Motor neuron (in vitro differentiated cells): ENCODE data around the gene LMO7. TPM values are rescaled to one million over a fixed set of nuclear protein-coding genes. Genes with fewer than 3 reads are reported as not detected.

Experiments
- ATAC-seq, 8 experiments: fragments of 200-7000 bp; cut with Tn5 transposase; replicated peaks in 6 of 8; 2 replicates each; pipeline ENCODE4 v1.8.0; 2021; ENCODE audit warnings: mild to moderate bottlenecking in 8 of 8, moderate library complexity in 8 of 8
- H3K27ac ChIP-seq, 2 donors: fragments of 250-450 bp; sonication (Bioruptor Pico); 2 replicates each; pipeline ENCODE4 v1.9.0; 2021; ENCODE audit warnings: antibody characterized with exemption in 2 of 2, mild to moderate bottlenecking in 2 of 2, moderate library complexity in 1 of 2
- H3K4me1 ChIP-seq, 2 donors: fragments of 250-450 bp; sonication (Bioruptor Pico); replicated peaks in 1 of 2; 2 replicates each; pipeline ENCODE4 v1.6.1; 2021; ENCODE audit warnings: antibody characterized with exemption in 2 of 2, mild to moderate bottlenecking in 2 of 2, moderate library complexity in 1 of 2
- H3K4me3 ChIP-seq, 5 donors: fragments of 250-450 bp; sonication (Bioruptor Pico); 2 replicates each; pipeline ENCODE4 v1.9.0; 2021; ENCODE audit warnings: antibody characterized with exemption in 5 of 5, mild to moderate bottlenecking in 5 of 5, moderate library complexity in 4 of 5
- WGBS, 10 experiments: fragments of 450-650 bp; shearing (Covaris generic); methylation state at CpG; one replicate each; pipeline ENCODE4 v1.0.0; 2022; 5-methylcytosine and 5-hydroxymethylcytosine counted together
- in situ Hi-C, 9 experiments: fragments of 400-800 bp; cut with MboI; loops; one replicate each; pipeline ENCODE4 v1.15.0; 2021; ENCODE audit warnings: low sequenced_read_pairs in 9 of 9, low pct_unique_long_range_greater_than_20kb in 2 of 9; ENCODE audit not compliant: unreplicated experiment in 9 of 9
- total RNA-seq, 8 experiments: library from RNA; unstranded; fragments of 300-600 nt; gene quantifications; 2 replicates each; pipeline versions ENCODE4 v1.2.3 to v1.2.4, GENCODE V29; 2022

The LMO7 gene
- total RNA-seq, 8 experiments from 2014 or later: 3.5 to 1,519 (median 32.1) TPM

- H3K27ac ChIP-seq: no peak overlapping the region
- in situ Hi-C loops: loop anchor here in 7 of 9 experiments (10.0 to 25.0 kb wide), 5 partner anchors 134 to 1006 kb away; partner anchors contain the start of gene KCTD12 (in 1 of the 7)
- H3K4me1 ChIP-seq: no peaks in the 10 kb centered on the region
- no peak for ATAC-seq
- 30 to 90% (median 64%) methylated on average over 2 to 4 of the region's 4 CpGs for WGBS, 10 experiments
- H3K4me3 ChIP-seq: no peak overlapping the region
Measured at GRCh38 chr13:75881109-75881775, 245.1 kb downstream of the LMO7 start.

GRCh38 chr13:75882261-75882660, 246.1 kb downstream of the LMO7 start:
- 100% methylated on average over 1 of the region's 1 CpG; no CpG with 5 or more reads in 5 of the 10 experiments for WGBS, 10 experiments
- Histone ChIP-seq H3K27ac (no peak overlapping the region), H3K4me1 (no peaks in the 10 kb centered on the region), H3K4me3 (no peak overlapping the region)
- in situ Hi-C loops: loop anchor here in 7 of 9 experiments (10.0 to 25.0 kb wide), 5 partner anchors 133 to 1005 kb away; partner anchors contain the start of gene KCTD12 (in 1 of the 7)
- no peak for ATAC-seq

- H3K4me1 ChIP-seq: peaks cover 8 to 26% of the 10 kb centered on the region in 2 donors
- in situ Hi-C loops: loop anchor here in 7 of 9 experiments (10.0 to 25.0 kb wide), 5 partner anchors 125 to 998 kb away; partner anchors contain the start of gene KCTD12 (in 1 of the 7)
- no peak overlapping the region for H3K27ac ChIP-seq
- H3K4me3 ChIP-seq: no peak overlapping the region
- ATAC-seq: peak in 1 of 8 experiments; percentile 25
Measured at GRCh38 chr13:75889427-75889826, 253.3 kb downstream of the LMO7 start.

GRCh38 chr13:75895168-75895567, 259.0 kb downstream of the LMO7 start:
- 10 to 100% (median 75%) methylated on average over 1 to 3 of the region's 3 CpGs; no CpG with 5 or more reads in 3 of the 10 experiments for WGBS, 10 experiments
- Histone ChIP-seq H3K4me3 (no peak overlapping the region), H3K4me1 (peaks cover 6 to 15% of the 10 kb centered on the region in 2 donors), H3K27ac (no peak overlapping the region)
- in situ Hi-C loops: loop anchor here in 7 of 9 experiments (25.0 kb wide), 3 partner anchors 342 to 992 kb away; partner anchors contain the start of gene KCTD12 (in 1 of the 7)
- no peak for ATAC-seq

- no peak for ATAC-seq
- H3K27ac ChIP-seq: no peak overlapping the region
- in situ Hi-C loops: loop anchor here in 7 of 9 experiments (25.0 kb wide), 3 partner anchors 341 to 991 kb away; partner anchors contain the start of gene KCTD12 (in 1 of the 7)
- peaks cover 6 to 12% of the 10 kb centered on the region in 2 donors for H3K4me1 ChIP-seq
- WGBS, 10 experiments: 41 to 92% (median 50%) methylated on average over 1 to 2 of the region's 2 CpGs; no CpG with 5 or more reads in 3 of the 10 experiments
- H3K4me3 ChIP-seq: no peak overlapping the region
Measured at GRCh38 chr13:75896271-75896670, 260.1 kb downstream of the LMO7 start.

GRCh38 chr13:75897386-75897785, 261.3 kb downstream of the LMO7 start:
- 0 to 100% (median 55%) methylated on average over 1 to 3 of the region's 3 CpGs for WGBS, 10 experiments
- Histone ChIP-seq H3K4me3 (no peak overlapping the region), H3K27ac (no peak overlapping the region), H3K4me1 (peaks cover 0 to under 1% of the 10 kb centered on the region in 2 donors)
- ATAC-seq: no peak
- in situ Hi-C loops: loop anchor here in 7 of 9 experiments (25.0 kb wide), 3 partner anchors 340 to 990 kb away; partner anchors contain the start of gene KCTD12 (in 1 of the 7)

GRCh38 chr13:75901501-75901900, 265.4 kb downstream of the LMO7 start:
- WGBS, 10 experiments: 36 to 100% (median 79%) methylated on average over 1 to 2 of the region's 2 CpGs; no CpG with 5 or more reads in 5 of the 10 experiments
- H3K4me1 ChIP-seq: no peaks in the 10 kb centered on the region
- in situ Hi-C loops: no loop called here
- H3K27ac ChIP-seq: no peak overlapping the region
- ATAC-seq: no peak
- H3K4me3 ChIP-seq: no peak overlapping the region

GRCh38 chr13:75902166-75903104, 266.3 kb downstream of the LMO7 start:
- H3K27ac ChIP-seq: no peak overlapping the region
- in situ Hi-C loops: no loop called here
- H3K4me1 ChIP-seq: no peaks in the 10 kb centered on the region
- ATAC-seq: peak in 1 of 8 experiments; percentile 88
- 12 to 90% (median 78%) methylated on average over 1 to 8 of the region's 8 CpGs for WGBS, 10 experiments
- no peak overlapping the region for H3K4me3 ChIP-seq

GRCh38 chr13:75904012-75904411, 267.9 kb downstream of the LMO7 start:
- H3K4me3 ChIP-seq: no peak overlapping the region
- in situ Hi-C loops: no loop called here
- no peak overlapping the region for H3K27ac ChIP-seq
- 20 to 100% (median 85%) methylated on average over 1 to 2 of the region's 2 CpGs for WGBS, 10 experiments
- no peak for ATAC-seq
- H3K4me1 ChIP-seq: peaks cover 0 to 2% of the 10 kb centered on the region in 2 donors

- 71 to 100% (median 91%) methylated on average over 1 to 5 of the region's 5 CpGs for WGBS, 10 experiments
- in situ Hi-C loops: no loop called here
- ATAC-seq: no peak
- no peak overlapping the region for H3K27ac ChIP-seq
- no peak overlapping the region for H3K4me3 ChIP-seq
- peaks cover 0 to 2% of the 10 kb centered on the region in 2 donors for H3K4me1 ChIP-seq
Measured at GRCh38 chr13:75906315-75906714, 270.2 kb downstream of the LMO7 start.

GRCh38 chr13:75907044-75907443, 270.9 kb downstream of the LMO7 start:
- ATAC-seq: no peak
- in situ Hi-C loops: no loop called here
- Histone ChIP-seq H3K4me1 (peaks cover 0 to 2% of the 10 kb centered on the region in 2 donors), H3K4me3 (no peak overlapping the region), H3K27ac (no peak overlapping the region)
- 0 to 100% (median 75%) methylated on average over 1 to 3 of the region's 5 CpGs; no CpG with 5 or more reads in 6 of the 10 experiments for WGBS, 10 experiments

GRCh38 chr13:75908141-75908540, 272.0 kb downstream of the LMO7 start:
- H3K27ac ChIP-seq: no peak overlapping the region
- in situ Hi-C loops: no loop called here
- peaks cover 0 to 2% of the 10 kb centered on the region in 2 donors for H3K4me1 ChIP-seq
- 0 to 100% (median 73%) methylated on average over 1 to 4 of the region's 4 CpGs; no CpG with 5 or more reads in 1 of the 10 experiments for WGBS, 10 experiments
- ATAC-seq: peak in 1 of 8 experiments; percentile 16
- no peak overlapping the region for H3K4me3 ChIP-seq
